HG03159 (cell line): ENCODE results near the gene SIGLEC12.
"Not testable (repeated sequence)": the region's sequence is repeated elsewhere in the genome, so short reads cannot be mapped to it uniquely, and the experiment has no call there.

Experiments
- ATAC-seq: cut with Tn5 transposase; IDR thresholded peaks from one replicate; pipeline ENCODE4 v1.9.1; 2021; ENCODE audit warnings: mild to moderate bottlenecking, moderate library complexity; ENCODE audit not compliant: unreplicated experiment

The SIGLEC12 gene

GRCh38 chr19:51524666-51525264 lies 23.2 kb upstream of the SIGLEC12 start:
- no peak for ATAC-seq

DNA sequence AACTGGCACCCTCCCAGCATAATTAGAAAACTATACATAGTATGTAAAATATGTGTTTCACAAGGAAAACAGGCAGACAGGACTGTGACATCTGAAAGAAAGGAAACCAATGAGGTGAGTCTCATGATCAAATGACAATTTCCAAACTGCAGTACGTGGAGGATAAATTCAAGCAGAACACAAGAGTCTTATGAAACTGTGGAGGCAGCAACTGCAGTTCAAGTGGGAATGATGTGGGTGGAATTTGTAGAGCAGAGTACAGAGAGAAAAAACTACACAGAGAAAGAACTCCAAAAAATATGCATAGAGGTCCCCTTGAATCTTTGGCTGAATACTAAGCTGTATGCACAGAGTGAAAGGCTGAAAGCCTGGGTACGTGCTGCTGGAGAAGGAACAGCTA lies 20.2 kb upstream of the SIGLEC12 start:
- ATAC-seq, result no peak

DNA sequence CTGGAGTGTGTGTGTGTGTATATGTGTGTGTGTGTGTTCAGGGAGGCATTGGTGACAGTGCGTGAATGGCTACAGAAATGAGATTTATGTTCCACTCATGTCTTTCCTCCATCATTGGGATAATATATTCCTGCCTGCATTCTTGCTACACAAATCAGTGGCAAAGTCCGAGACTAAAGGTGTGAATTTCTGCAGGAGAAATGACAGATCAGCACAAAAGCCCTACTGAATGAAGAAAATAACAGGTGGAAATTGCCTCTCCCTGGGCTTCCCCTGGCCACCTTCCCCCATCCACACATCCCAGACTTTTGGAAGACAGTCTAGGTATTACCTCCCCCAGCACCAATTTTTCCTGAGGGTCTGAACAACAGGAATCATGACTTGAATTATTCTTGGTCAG lies 19.8 kb upstream of the SIGLEC12 start:
- ATAC-seq, result no peak

DNA sequence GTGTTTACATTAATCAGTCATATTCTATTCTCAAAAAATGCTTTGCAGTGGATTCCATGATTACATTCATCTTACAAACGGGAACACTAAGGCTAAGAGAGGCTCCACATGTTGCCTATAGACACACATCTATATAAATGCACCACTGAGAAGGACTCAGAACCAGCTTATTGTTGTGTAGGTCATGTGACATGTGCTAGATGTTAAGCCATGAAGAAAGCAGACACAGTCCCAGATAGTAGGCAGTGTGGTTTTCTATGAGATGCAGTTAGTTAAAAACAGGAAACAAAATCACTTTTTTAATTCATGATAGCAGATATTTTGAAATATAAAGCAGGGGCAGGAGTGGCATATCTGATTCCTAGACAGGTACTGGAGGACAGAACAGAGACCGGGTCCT lies 19.1 kb upstream of the SIGLEC12 start:
- no peak for ATAC-seq

GRCh38 chr19:51514866-51515481 lies 13.4 kb upstream of the SIGLEC12 start:
- ATAC-seq, result peak; percentile 52

DNA sequence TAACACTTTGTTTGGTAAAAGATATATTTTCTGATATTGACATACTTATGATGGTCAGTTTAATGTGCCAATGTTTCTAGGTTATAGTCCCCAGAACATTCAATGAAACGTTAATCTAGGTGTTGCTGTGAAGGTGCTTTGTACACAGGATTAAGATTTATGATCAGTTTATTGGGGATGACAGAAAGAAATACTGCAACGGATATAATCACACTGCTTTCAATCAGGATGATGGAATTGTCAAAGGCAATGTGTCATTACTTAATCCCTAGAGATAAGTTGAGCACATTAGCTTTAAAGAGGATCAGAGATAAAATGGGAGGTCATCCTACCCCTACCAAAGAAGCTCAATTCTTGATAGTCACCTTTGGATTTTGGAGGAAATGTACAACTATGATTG lies 12.4 kb upstream of the SIGLEC12 start:
- no peak for ATAC-seq

DNA sequence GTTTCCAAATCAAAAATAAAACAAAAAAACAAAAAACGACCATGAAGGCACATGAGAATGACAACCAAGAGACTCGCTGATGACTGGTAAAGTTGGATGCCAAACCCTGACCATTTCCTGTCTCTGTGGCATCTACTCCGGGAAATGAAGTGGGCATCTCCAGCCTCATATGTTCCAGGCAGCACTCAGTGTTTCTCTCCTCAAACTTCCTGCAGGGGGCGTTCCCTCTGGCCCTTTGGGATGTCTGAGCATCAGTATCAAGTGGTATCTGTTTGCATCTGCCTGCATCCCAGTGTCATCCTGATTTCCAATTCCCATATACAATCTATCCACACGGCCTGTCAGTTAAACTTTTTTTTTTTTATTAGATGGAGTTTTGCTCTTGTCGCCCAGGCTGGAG lies 9.8 kb upstream of the SIGLEC12 start:
- no peak for ATAC-seq

DNA sequence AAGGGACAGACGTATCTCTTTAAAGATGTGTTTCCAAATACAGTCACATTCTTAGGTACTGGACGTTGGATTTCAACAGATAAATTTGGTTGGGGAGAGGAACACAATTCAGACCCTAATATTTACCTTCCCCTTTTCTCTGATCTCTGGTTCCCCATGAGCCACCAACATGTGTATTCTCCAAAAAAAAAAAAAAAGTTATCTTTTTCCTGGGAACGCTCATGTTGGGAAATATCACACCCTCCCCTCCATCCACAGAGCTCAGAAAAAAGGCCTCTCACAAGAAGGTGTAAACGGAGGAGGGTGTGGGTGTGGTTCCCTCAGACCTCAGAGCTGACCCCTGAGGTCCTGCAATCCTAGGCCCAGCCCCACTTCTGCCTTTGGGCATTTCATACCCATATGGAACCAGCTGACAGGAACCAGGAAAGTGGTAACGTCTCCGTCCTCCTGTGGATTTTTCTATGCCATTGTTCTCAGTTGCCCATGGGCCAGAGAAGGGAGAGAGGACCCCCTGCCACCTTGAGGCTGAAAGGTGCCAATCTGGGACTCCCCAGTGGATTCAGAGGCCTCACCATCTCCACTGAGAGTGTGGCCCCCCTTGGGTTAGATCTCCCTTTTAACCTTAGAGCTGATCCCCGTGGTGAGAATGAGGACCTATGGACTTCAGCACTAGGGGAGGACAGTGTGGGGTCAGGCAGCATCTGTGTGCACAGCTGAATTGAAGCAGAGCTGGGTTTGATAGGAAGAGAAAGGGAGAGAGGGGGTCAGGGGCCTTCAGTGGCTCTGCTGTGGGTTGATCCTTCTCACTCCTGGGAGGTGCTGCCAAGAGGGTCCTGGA lies 8.4 kb upstream of the SIGLEC12 start:
- ATAC-seq, result no peak

DNA sequence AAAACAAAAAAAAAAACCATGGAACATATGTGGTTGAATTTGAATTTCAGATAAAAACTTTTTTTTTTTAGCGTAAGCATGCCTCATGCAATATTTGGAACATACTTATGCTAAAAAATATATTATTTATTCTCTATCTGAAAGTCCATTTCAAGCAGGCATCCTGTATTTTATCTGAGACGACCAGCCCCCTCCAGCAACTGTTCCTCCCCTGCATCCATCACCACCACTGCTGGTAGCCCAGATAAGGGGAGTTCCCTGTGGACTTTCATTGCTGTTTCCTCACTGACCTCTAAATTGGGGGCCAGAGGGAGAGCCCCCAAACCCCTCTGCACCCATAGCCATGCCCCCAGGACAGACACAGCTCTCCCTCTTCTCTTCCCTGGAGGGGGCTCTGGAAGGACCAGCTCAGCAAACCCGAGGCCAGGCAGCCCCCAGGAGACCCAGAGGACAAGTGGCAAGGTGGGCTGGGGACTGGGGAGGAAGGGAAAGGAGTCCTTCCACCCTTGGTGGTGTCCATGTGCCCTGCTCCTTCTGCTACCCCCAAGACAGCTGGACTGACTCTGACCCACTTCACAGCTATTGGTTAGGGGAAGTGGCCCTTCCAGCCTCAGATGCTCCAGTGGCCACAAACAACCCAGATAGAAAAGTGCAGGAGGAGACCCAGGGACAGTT lies 6.6 kb upstream of the SIGLEC12 start:
- ATAC-seq, result no peak

- ATAC-seq, result no peak
Measured at GRCh38 chr19:51507640-51508058, 6.0 kb upstream of the SIGLEC12 start.

DNA sequence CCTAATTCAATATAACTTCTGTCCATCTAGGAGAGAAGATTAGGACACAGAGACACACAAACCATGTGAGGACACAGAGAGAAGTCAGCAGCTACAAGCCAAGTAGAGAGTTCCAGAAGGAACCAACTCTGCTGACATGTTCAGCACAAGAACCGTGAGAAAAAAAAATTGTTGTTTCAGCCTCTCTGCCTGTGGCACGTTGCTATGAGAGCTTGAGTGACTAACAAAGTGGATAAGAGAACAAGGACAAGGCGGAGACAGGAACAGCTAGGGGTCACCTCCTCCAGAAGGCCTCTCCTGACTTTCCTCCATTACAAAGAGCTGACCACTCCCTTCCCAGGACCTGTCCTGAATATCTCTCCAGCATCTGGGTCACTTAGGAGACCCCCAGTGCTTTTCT lies 5.6 kb upstream of the SIGLEC12 start:
- ATAC-seq, result no peak

DNA sequence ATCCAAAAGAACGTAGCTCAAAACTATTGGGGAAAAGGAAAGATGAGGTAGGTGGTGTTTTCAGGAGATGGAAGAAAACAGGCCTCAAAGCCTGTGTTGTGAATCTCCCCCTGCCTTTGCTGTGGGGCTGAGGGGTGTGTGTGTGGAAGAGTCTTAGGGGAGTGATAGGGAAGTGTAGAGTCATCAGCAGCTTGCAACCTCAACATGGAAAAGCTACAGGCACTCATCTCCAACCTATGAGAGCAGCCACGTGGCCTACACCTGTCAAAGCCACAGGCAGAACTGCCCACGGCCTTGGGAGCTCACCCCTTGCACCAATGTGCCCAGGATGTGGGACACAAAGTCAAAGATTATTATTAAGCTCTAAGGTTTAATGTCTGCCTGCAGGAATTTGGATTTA lies 4.3 kb upstream of the SIGLEC12 start:
- ATAC-seq, result no peak

DNA sequence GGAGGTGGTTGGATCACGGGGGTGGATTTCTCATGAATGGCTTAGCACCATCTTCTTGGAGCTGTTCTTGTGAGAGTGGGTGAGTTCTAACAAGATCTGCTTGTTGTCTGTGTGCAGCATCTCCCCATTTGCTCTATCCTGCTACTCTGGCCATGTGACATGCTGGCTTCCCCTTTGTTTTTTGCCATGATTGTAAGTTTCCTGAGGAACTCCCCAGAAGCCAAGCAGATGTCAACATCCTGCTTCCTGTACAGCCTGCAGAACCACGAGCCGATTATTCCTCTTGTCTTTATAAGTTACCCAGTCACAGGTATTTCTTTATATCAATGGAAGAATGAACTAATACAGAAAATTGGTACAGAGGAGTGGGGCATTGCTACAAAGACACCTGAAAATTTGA lies 2.3 kb upstream of the SIGLEC12 start:
- ATAC-seq, result no peak

GRCh38 chr19:51503286-51503817 lies 1.8 kb upstream of the SIGLEC12 start:
- ATAC-seq, result no peak

- ATAC-seq, result not testable (repeated sequence)
Measured at GRCh38 chr19:51500931-51501330, 669 bp downstream of the SIGLEC12 start.

GRCh38 chr19:51497666-51498065 lies 3.9 kb downstream of the SIGLEC12 start:
- no peak for ATAC-seq

GRCh38 chr19:51493776-51494175 lies 7.8 kb downstream of the SIGLEC12 start:
- no peak for ATAC-seq

DNA sequence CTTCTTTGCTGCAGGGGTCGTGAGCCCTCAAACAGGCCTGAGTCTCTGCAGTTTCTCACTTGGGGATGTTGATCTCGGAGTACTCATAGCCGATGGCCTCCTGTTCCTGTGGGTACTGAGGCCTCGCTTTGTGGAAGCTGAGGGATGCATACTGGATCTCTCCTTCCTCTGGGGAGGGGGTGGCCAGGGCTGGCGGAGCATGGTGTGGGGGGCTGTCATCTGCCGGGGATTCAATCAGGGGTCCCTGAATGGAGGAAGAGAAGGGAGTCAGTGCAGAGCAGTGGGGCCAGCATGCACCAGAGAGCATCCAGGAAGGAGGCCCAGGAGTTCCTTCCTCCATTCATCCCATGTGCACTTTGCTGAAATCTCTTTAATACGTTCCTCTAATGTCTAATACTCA lies 10.0 kb downstream of the SIGLEC12 start:
- no peak for ATAC-seq

GRCh38 chr19:51490676-51491075 lies 10.9 kb downstream of the SIGLEC12 start:
- ATAC-seq, result no peak

DNA sequence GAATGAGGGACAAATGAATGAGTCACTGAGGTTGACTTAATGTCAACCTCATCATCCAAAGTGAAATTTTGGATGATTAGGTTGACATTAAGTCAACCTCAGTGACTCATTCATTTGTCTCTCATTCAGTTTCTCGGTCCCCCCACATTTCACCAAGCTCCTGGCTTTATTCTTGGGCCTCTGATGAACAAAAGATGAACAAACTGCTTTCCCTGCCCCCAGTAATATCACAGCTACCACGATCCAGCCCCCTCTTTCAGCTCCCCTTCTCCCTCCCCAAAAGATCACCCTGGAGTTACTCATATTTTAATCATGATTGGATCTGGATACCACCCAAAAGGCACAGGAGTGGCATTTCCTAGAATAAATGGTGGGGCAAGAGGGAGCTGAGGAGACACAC lies 12.5 kb downstream of the SIGLEC12 start:
- ATAC-seq, result no peak

DNA sequence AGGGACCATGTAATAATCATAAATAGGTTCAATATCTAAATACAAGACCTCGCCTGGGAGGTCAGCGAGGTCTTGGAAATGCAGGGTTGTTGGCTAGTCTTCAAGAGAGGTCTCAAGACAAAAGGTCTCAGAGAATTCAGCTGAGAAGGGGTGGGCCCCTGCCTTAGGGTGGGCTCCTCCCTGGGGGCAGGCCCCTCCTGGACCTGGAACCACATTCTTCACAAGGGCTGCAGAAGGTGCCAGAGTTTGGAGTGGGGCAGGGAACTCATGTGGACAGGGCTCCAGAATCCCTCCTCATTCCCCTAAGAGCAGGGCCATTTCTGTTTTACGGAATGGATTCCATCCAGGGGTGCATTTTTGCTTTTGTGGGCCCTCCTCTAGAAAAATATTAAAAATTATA lies 13.1 kb downstream of the SIGLEC12 start:
- ATAC-seq, result no peak
